Liver (tissue), 9 donors: Measurements from ENCODE around the gene GZMA. TPM values are rescaled to one million over a fixed set of nuclear protein-coding genes. Genes with fewer than 3 reads are reported as not detected.

Experiments
- DNase-seq: peaks from one replicate; pipeline ENCODE4 v3.0.0-alpha.2; 2017; ENCODE audit warnings: low spot score
- H3K27ac ChIP-seq, 2 donors: one replicate each; pipeline ENCODE4 v1.7.0; 2013; ENCODE audit warnings: inconsistent platforms in 2 of 2, low read length in 2 of 2, control low read depth in 1 of 2, low read depth in 1 of 2, mild to moderate bottlenecking in 1 of 2
- H3K27me3 ChIP-seq, 4 donors: one replicate each; pipeline versions ENCODE4 v1.6.1 to v1.7.0; 2013; ENCODE audit warnings: low read length in 3 of 4, inconsistent platforms in 1 of 4, mild to moderate bottlenecking in 1 of 4, moderate library complexity in 1 of 4; ENCODE audit not compliant: control insufficient read depth in 4 of 4, insufficient read depth in 4 of 4
- H3K36me3 ChIP-seq, 4 donors: one replicate each; pipeline versions ENCODE4 v1.6.1 to v1.7.0; 2013; ENCODE audit warnings: low read length in 3 of 4, mild to moderate bottlenecking in 3 of 4, low read depth in 1 of 4, moderate library complexity in 1 of 4; ENCODE audit not compliant: control insufficient read depth in 4 of 4, insufficient read depth in 3 of 4
- H3K4me1 ChIP-seq, 4 donors: one replicate each; pipeline versions ENCODE4 v1.6.1 to v1.7.0; 2013; ENCODE audit warnings: low read length in 3 of 4, mild to moderate bottlenecking in 3 of 4, moderate library complexity in 1 of 4; ENCODE audit not compliant: control insufficient read depth in 4 of 4, insufficient read depth in 4 of 4
- H3K4me3 ChIP-seq, 3 donors: one replicate each; pipeline versions ENCODE4 v1.6.1 to v1.7.0; 2013; ENCODE audit warnings: low read length in 3 of 3, control low read depth in 1 of 3, low read depth in 1 of 3, mild to moderate bottlenecking in 1 of 3
- H3K9ac ChIP-seq, 2 donors: one replicate each; pipeline ENCODE4 v1.7.0; 2013; ENCODE audit warnings: low read length in 2 of 2, mild to moderate bottlenecking in 2 of 2, moderate library complexity in 2 of 2, control low read depth in 1 of 2, low read depth in 1 of 2
- H3K9me3 ChIP-seq, 4 donors: one replicate each; pipeline versions ENCODE4 v1.6.1 to v1.7.0; 2013; ENCODE audit warnings: low read length in 3 of 4; ENCODE audit not compliant: control insufficient read depth in 4 of 4
- EGR1 ChIP-seq, 2 donors: IDR thresholded peaks; 2 replicates each; pipeline ENCODE4 v1.6.1; 2016 to 2018; ENCODE audit warnings: antibody characterized with exemption in 2 of 2, low read depth in 2 of 2
- FOXA1 ChIP-seq: IDR thresholded peaks from 2 replicates; pipeline ENCODE4 v1.6.1; 2016; ENCODE audit warnings: antibody characterized with exemption
- FOXA2 ChIP-seq: IDR thresholded peaks from 2 replicates; pipeline ENCODE4 v1.6.1; 2016; ENCODE audit warnings: antibody characterized with exemption
- GABPA ChIP-seq, 2 donors: IDR thresholded peaks in 1 of 2; conservative IDR thresholded peaks in 1 of 2; 2 replicates each; pipeline ENCODE4 v1.6.1; 2016; ENCODE audit warnings: antibody characterized with exemption in 2 of 2, mild to moderate bottlenecking in 1 of 2, moderate library complexity in 1 of 2
- HNF4A ChIP-seq, 2 donors: conservative IDR thresholded peaks; 2 replicates each; pipeline ENCODE4 v1.6.1; 2016; ENCODE audit warnings: antibody characterized with exemption in 2 of 2, mild to moderate bottlenecking in 2 of 2
- HNF4G ChIP-seq: IDR thresholded peaks from 2 replicates; pipeline ENCODE4 v1.6.1; 2016; ENCODE audit warnings: antibody characterized with exemption
- JUND ChIP-seq, 2 donors: IDR thresholded peaks; 2 replicates each; pipeline ENCODE4 v1.6.1; 2016; ENCODE audit warnings: antibody characterized with exemption in 2 of 2
- MAX ChIP-seq: IDR thresholded peaks from 2 replicates; pipeline ENCODE4 v1.6.1; 2016; ENCODE audit warnings: antibody characterized with exemption
- NR2F2 ChIP-seq: IDR thresholded peaks from 2 replicates; pipeline ENCODE4 v1.6.1; 2016; ENCODE audit warnings: antibody characterized with exemption
- RAD21 ChIP-seq, 2 donors: IDR thresholded peaks; 2 replicates each; pipeline ENCODE4 v1.6.1; 2016; ENCODE audit warnings: antibody characterized with exemption in 2 of 2, mild to moderate bottlenecking in 2 of 2
- REST ChIP-seq: IDR thresholded peaks from 2 replicates; pipeline ENCODE4 v1.6.1; 2016; ENCODE audit warnings: antibody characterized with exemption, mild to moderate bottlenecking
- RXRA ChIP-seq, 2 donors: IDR thresholded peaks; 2 replicates each; pipeline ENCODE4 v1.6.1; 2017 to 2018; ENCODE audit warnings: antibody characterized with exemption in 2 of 2, mild to moderate bottlenecking in 1 of 2
- SP1 ChIP-seq: IDR thresholded peaks from 2 replicates; pipeline ENCODE4 v1.6.1; 2018; ENCODE audit warnings: antibody characterized with exemption, mild to moderate bottlenecking
- YY1 ChIP-seq: IDR thresholded peaks from 2 replicates; pipeline ENCODE4 v1.6.1; 2016; ENCODE audit warnings: antibody characterized with exemption, mild to moderate bottlenecking
- WGBS: extraction: QIAGEN DNeasy Blood & Tissue Kit; methylation state at CpG from one replicate; pipeline ENCODE4 v1.1.7; 2013; 5-methylcytosine and 5-hydroxymethylcytosine counted together
- polyA plus RNA-seq, 2 donors: library from polyadenylated mRNA; stranded (reverse) in 1 of 2; unstranded in 1 of 2; fragments of 200-250 nt in 1 of 2; fragments of >200 nt in 1 of 2; fragmentation: Nextera tagmentation in 1 of 2; extraction: Ambion mirVana in 1 of 2; gene quantifications; one replicate each; pipeline versions ENCODE4 v1.2.1 to v1.2.3, GENCODE V29; 2013 to 2015
- total RNA-seq, 2 donors: library from RNA; depleted of rRNA; stranded (reverse); fragments of >200 nt; gene quantifications; one replicate each; pipeline ENCODE4 v1.2.3, GENCODE V29; 2014
- TF ChIP-seq, protein P1 (sequence below): fragments of 150-350 bp; IDR thresholded peaks from 2 replicates; pipeline ENCODE4 v1.5.1; 2017; ENCODE audit warnings: improper control_type of control experiment, low read depth, low read length; ENCODE audit not compliant: missing input control
- TF ChIP-seq, protein P2 (sequence below): IDR thresholded peaks from 2 replicates; pipeline ENCODE4 v1.6.1; 2016; ENCODE audit warnings: antibody characterized with exemption
- TF ChIP-seq, protein P3 (sequence below): IDR thresholded peaks from 2 replicates; pipeline ENCODE4 v1.6.1; 2016; ENCODE audit warnings: antibody characterized with exemption
- donor health status: healthy.
- donor health status: healthy.
- donor health status: healthy.
- donor health status: healthy.
- donor health status: healthy.

Gene GZMA
- total and polyA plus RNA-seq, 4 donors = 1.9 to 2.4 (median 2.1) TPM

DNA sequence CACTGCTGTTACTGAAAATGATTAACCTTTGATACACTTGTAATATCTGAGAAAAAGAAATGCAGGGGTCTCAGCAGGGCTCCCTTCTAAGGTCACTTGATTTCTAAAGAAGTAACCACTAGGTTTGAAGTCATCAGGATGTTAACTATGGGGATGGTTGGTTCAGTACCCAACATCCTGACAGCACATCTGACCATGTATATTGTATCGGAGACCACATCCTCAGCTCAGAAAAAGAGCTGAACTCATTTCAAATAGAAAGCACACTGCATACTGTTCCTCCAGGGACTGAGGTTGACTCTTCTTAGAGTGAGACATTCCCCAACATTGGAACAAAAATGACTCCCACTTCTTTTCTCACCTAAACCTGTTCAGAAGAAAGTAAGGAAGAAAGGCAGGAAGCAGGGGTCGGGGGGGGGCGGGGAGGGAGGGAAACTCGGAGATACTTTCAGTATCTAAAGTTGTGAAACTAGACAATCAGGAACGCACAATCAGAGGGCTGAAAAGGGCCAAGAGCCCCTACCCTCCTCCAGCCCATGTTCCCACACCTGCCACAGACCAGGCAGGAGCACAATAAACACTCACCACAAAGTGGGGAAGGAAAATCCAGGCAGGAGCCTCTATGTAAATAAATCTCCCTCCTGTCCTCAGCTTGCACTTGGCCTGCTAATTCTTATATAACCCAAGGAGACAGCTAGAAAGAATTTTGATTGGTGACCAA lies 730 bp upstream of the GZMA start:
- H3K4me1 ChIP-seq = no peaks in the 10 kb centered on the region
- peaks cover 0 to 2% (median 0%) of the 10 kb centered on the region in 4 donors for H3K9me3 ChIP-seq
- TF ChIP-seq RAD21 (IDR thresholded peaks at IDR 0.05) (no peak), HNF4A (conservative IDR thresholded peaks at IDR 0.05) (no peak), HNF4G (no peak), FOXA1 (no peak)
- 65% methylated on average over 5 of the region's 5 CpGs for WGBS
- H3K27me3 ChIP-seq = no peaks in the 10 kb centered on the region
- H3K9ac ChIP-seq = no peak overlapping the region
- H3K27ac ChIP-seq = no peak overlapping the region
- no peaks in the 10 kb centered on the region for H3K36me3 ChIP-seq
- H3K4me3 ChIP-seq = no peak overlapping the region
- DNase-seq = no peak

DNA sequence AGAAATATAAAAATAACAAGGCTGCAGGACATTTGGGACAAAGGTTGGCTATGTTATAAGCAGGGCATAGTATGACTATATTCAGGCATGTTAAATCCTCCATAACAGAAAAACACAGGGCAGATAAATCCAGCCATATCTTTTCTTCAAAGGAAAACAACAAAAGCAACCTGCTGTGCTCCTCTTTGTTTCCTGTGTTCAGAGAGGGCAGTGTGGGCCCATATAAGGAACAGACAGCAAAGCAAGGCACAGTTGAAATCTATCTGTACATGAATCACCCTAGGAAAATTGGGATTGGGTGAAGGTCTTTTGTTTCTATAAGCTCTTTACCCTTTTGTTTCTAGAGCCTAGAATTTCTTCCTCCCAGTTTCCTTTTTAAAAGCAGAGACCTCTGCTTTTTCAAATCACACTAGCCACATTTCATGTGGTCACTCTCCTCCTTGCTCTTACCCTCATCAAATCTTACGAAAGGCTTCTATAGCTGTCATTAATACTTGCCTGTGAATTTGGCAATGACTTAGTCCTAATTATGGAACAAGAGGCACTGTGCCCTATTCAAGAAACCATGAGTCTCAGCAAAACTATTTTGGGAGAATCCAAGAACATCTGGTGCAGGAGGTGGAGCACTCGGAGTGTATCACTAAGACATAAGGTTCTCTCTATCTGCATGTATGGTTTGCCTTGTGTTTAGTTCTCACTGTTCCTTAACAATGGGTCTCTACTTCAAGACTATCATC lies 1.8 kb downstream of the GZMA start:
- peaks cover 0 to 2% (median 0%) of the 10 kb centered on the region in 4 donors for H3K9me3 ChIP-seq
- no peaks in the 10 kb centered on the region for H3K4me1 ChIP-seq
- no peak for DNase-seq
- no peak overlapping the region for H3K9ac ChIP-seq
- H3K27me3 ChIP-seq = no peaks in the 10 kb centered on the region
- WGBS = 84% methylated on average over 2 of the region's 2 CpGs
- H3K4me3 ChIP-seq = no peak overlapping the region
- H3K36me3 ChIP-seq = no peaks in the 10 kb centered on the region
- no peak for TF ChIP-seq JUND (IDR thresholded peaks at IDR 0.05)
- TF ChIP-seq FOXA1 = no peak
- TF ChIP-seq YY1 = no peak
- no peak for TF ChIP-seq NR2F2
- no peak for TF ChIP-seq RXRA (IDR thresholded peaks at IDR 0.05)
- no peak for TF ChIP-seq SP1
- TF ChIP-seq MAX = no peak
- no peak for TF ChIP-seq RAD21 (IDR thresholded peaks at IDR 0.05)
- TF ChIP-seq, protein P1, sequence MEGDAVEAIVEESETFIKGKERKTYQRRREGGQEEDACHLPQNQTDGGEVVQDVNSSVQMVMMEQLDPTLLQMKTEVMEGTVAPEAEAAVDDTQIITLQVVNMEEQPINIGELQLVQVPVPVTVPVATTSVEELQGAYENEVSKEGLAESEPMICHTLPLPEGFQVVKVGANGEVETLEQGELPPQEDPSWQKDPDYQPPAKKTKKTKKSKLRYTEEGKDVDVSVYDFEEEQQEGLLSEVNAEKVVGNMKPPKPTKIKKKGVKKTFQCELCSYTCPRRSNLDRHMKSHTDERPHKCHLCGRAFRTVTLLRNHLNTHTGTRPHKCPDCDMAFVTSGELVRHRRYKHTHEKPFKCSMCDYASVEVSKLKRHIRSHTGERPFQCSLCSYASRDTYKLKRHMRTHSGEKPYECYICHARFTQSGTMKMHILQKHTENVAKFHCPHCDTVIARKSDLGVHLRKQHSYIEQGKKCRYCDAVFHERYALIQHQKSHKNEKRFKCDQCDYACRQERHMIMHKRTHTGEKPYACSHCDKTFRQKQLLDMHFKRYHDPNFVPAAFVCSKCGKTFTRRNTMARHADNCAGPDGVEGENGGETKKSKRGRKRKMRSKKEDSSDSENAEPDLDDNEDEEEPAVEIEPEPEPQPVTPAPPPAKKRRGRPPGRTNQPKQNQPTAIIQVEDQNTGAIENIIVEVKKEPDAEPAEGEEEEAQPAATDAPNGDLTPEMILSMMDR = no peak
- no peak for TF ChIP-seq REST
- TF ChIP-seq GABPA (IDR thresholded peaks at IDR 0.05 in 1 of 2, conservative IDR thresholded peaks at IDR 0.05 in 1 of 2) = no peak
- TF ChIP-seq HNF4G = no peak
- TF ChIP-seq HNF4A (conservative IDR thresholded peaks at IDR 0.05) = no peak
- TF ChIP-seq, protein P2, sequence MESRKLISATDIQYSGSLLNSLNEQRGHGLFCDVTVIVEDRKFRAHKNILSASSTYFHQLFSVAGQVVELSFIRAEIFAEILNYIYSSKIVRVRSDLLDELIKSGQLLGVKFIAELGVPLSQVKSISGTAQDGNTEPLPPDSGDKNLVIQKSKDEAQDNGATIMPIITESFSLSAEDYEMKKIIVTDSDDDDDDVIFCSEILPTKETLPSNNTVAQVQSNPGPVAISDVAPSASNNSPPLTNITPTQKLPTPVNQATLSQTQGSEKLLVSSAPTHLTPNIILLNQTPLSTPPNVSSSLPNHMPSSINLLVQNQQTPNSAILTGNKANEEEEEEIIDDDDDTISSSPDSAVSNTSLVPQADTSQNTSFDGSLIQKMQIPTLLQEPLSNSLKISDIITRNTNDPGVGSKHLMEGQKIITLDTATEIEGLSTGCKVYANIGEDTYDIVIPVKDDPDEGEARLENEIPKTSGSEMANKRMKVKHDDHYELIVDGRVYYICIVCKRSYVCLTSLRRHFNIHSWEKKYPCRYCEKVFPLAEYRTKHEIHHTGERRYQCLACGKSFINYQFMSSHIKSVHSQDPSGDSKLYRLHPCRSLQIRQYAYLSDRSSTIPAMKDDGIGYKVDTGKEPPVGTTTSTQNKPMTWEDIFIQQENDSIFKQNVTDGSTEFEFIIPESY = no peak
- no peak for TF ChIP-seq EGR1 (IDR thresholded peaks at IDR 0.05; ENCODE audit: low read depth in 2 of 2)
- no peak for TF ChIP-seq FOXA2
- TF ChIP-seq, protein P3, sequence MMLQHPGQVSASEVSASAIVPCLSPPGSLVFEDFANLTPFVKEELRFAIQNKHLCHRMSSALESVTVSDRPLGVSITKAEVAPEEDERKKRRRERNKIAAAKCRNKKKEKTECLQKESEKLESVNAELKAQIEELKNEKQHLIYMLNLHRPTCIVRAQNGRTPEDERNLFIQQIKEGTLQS = no peak
- no peak overlapping the region for H3K27ac ChIP-seq
